ENCODE measurements around the gene SUN1.
A peak's percentile ranks its signal among the peaks of the same experiment; 100 is the strongest.

The SUN1 gene

GRCh38 chr7:894927-895450 is 62.7 kb downstream of the SUN1 start:
- DNase-seq: no peak

GRCh38 chr7:895451-896052 is 63.3 kb downstream of the SUN1 start:
- no peak for DNase-seq

DNA sequence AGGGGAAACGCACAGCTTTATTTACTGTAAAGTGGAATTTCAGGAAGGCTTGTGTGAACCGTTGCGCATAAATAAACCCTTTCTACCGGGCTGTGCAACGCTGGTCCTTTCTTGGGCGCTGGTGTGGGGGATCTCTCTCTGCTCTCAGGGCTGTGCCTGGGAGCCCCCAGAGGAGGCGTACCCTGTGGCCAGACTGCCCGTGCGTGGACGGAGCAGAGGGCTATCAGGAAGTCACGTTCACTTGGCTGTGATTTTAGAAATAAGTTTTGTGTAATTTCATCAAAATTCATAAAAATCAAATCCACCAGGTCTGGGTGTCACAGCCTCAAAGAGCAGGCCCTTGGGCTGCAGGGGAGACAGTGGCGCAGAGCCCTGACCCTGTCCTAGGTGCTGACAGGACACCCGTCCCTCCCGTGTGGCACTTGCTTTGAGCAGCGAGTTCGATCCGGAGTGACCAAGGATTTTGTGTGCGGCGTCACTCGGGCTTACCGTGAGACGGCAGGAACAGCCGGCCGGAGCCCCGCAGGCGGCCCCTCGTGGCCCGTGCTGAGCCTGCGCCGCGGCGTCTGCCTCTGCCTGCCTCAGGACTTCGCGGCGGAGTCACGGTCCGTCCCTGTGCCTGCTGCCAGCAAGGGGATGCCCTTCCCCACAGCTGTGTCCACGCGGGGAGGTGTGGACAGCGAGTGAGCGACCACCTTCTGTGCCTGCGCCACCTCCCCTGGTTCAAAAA is 64.2 kb downstream of the SUN1 start:
- DNase-seq: no peak

GRCh38 chr7:897086-897485 is 64.8 kb downstream of the SUN1 start:
- DNase-seq: no peak

DNA sequence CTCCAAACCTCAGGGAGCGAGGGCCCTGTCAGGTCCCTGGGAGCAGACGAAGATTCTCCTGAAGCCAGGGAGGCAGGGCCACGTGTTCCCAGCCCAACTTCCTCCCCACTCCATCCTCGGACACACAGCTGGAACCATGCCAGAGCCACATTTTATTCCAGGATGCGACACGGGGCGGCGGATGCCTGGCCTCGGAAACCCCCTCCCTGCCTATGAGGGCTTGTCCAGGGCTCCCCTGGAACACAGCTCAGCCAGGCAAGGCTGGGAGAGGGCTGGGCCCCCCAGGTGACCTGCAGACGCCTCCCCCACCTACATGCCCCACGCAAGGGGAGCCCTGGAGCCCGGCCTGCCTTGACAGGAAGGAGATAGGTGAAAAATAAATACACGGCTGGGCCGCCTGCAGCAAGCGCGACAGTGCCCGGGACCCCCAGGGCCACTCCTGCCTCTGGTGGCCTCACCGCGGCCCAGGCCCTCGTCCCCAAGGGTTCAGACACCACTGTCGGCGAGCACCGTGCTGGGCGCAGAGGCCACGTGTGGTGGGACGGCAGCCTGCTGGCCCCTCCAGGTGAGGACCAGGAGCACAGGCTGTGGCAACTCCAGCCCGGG is 65.6 kb downstream of the SUN1 start:
- DNase-seq: no peak

- DNase-seq: no peak
Measured at GRCh38 chr7:898460-898854, 66.2 kb downstream of the SUN1 start.

- no peak for DNase-seq
Measured at GRCh38 chr7:898855-899681, 66.8 kb downstream of the SUN1 start.

GRCh38 chr7:899806-900205 is 67.5 kb downstream of the SUN1 start:
- no peak for DNase-seq

DNA sequence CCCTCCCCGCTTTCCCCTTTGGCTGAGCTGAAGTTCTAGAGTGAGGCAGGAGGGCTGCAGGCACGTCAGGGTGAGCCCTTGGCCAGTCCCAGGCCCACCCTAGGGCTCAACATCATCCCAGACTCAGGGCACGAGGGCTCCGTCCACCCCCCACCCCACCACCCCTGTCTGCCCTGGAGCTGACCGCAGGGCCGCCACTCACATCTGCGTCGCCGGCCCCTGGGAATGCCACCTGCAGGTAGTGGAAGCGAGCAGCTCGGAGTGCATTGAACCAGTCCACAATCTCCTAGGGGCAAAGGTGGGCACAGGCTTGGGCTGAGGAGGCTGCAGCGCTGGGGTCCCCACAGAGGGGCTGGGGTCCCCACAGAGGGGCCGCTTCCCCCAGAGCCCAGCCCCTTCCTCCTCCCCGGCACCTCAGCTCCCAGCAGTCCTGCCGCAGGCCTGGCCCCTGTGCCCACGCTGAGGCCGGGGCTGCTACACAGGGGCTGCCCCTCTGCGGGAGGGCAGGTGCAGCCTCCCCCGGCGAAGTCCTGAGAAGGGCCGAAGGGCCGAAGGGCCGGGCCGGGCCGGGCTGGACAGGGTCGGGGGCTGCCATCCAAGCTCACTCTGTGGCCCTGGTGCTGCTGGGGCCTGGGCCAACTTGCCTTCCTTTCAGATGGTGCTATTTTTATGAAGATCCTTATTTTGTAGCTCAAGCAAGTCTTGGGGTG is 68.2 kb downstream of the SUN1 start:
- DNase-seq: no peak

GRCh38 chr7:901041-901387 is 68.7 kb downstream of the SUN1 start:
- DNase-seq: no peak

DNA sequence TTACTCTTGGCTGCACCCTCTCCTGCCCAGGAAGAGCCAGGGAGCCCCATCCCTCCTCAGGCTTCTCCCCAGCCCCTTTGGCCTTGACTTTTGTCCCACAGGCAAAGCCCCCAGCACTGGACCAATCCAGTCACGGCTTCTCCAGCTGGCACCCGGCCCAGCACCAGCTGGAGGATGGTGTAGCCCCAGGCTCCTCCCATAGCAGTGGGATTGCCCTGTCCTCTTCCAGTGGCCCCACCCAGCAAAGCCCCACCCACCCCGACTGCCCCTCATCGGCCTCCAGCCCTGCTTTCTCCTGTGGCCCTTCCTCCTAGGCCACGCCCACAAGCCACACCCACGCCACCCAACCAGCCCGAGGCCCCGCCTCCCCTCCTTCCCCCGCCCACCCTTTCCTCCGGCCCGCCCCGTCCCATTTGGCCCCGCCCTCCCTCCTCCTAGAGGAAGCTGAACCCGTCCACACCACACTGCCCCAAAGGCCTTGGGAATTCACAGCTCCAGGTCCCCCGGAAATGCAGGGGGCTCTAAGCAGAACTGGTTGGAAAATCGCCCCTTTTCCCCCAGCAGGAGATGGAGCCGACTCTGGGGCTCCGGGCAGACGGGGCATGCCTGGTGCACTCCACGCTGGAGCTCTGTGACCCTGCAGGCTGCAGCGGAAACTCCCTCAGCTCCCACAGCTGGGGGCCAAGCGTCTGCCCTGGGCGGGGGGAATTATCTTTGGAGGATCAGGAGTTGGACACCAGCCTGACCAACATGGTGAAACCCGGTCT is 69.3 kb downstream of the SUN1 start:
- peak; percentile 78 for DNase-seq

DNA sequence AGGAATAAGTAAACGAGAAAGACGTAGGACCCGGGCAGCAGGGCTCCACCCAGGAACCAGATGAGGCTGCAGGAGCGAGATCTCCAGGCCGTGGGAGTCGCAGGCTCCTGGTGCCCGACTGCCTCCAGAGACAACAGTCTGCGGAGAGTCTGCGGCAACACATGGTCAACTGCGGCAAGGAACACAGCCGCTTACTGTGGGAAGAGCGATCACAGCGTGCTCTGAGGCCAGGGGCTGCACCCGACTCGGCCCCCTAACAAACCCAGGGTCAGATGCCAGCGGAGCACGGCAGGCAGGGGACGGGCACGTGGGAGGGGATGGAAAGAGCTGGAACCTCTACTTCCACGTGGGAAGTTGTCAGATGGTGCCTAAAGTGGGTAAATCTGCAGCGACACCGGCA is 70.7 kb downstream of the SUN1 start:
- DNase-seq: no peak

DNA sequence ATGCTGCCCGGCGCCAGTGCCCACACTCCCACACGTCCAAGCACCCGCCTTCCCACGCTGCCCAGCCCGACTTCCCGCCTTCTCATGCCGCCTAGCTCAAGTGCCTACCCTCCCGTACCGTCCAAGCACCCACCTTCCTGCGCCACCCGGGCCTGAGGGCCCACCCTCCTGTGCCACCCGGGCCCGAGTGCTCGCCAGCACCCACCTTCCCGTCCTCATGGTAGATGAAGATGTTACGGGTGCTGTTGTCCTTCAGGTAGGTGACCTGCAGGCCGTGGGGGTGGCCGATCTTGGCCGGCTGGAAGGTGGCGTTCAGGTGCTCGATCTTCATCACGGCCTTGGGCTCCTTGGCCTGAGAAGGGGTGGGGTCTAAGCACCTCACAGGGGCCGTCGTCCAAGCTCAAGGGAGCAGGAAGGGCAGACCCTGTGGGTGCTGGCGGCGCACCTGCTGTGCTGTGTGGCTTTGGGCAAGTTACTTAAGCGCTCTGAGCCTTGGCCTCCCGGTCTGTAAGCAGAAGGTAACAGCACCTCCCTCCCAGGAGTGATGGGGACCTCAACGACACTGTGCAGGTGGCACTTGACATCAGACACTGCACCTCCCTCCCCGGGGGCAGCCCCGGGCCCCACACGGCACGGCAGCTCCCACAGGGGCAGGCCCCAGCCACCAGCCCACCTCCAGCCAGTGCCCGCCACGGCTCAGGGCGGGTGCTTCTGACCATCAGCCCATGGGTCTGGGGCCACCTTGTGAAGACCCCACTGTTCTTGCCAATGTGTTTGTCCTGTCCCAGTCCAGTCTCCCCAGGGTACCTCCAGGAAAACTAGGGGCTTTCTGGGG is 71.9 kb downstream of the SUN1 start:
- DNase-seq: no peak

- DNase-seq: no peak
Measured at GRCh38 chr7:904847-905246, 72.6 kb downstream of the SUN1 start.

GRCh38 chr7:906776-907157 is 74.5 kb downstream of the SUN1 start:
- no peak for DNase-seq

GRCh38 chr7:907158-907980 is 75.1 kb downstream of the SUN1 start:
- peak; percentile 34 for DNase-seq

DNA sequence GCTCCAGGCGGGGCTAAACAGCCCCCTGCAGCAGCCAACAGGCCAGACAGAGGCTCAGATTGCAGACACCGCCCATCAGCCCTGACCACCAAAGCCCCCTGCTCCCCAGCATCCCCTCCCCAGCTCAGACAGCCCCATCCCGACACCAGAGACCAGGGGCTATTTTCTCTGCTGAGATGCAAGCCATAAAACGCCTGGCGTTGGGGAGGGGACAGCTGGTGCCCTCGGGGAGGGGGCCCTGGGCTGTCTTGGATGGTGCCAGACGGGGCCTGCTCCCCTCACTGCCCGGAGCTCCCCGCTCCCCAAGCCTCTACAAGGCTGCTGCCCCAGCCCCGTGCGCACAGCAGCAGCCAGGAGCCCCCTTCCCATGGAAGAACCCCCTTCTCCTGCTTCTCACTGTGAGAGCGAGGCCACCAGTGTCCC is 75.9 kb downstream of the SUN1 start:
- no peak for DNase-seq

DNA sequence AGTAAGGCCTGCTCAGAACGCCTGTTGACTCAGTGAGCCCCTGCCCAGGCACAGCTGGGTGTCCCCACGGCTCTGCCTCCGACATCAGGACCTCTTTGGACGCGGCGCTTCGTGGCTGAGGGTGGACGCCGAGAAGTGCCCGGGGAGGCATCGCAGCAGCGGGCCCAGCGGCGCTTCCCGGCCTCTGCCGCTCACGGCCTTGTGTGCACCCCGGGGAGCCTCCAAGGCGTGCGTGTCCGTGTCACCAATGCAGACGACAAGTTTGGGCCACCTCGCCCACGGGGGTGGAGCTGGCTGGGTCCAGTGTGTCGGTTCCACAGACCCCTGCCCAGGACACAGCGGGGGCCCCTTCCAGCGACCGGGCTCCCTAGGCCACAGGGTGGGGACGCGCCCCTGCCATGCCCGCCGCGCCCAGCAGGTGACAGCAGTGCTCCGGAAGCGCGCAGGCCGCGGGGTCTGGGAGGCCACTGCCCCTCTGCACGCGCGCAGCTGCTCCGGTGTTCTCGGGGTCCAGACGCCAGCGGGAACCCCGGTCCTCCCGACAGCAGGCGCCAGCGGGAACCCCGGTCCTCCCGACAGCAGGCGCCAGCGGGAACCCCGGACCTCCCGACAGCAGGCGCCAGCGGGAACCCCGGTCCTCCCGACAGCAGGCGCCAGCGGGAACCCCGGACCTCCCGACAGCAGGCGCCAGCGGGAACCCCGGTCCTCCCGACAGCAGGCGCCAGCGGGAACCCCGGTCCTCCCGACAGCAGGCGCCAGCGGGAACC is 76.5 kb downstream of the SUN1 start:
- DNase-seq: peak; percentile 69
